GM19455 (cell line): ENCODE measurements around the gene PYDC1.
"Not testable (repeated sequence)": the region's sequence is repeated elsewhere in the genome, so short reads cannot be mapped to it uniquely, and the experiment has no call there.

Source experiments
- ATAC-seq: cut with Tn5 transposase; IDR thresholded peaks from one replicate; pipeline ENCODE4 v1.9.1; 2021; ENCODE audit not compliant: unreplicated experiment

Gene PYDC1

DNA sequence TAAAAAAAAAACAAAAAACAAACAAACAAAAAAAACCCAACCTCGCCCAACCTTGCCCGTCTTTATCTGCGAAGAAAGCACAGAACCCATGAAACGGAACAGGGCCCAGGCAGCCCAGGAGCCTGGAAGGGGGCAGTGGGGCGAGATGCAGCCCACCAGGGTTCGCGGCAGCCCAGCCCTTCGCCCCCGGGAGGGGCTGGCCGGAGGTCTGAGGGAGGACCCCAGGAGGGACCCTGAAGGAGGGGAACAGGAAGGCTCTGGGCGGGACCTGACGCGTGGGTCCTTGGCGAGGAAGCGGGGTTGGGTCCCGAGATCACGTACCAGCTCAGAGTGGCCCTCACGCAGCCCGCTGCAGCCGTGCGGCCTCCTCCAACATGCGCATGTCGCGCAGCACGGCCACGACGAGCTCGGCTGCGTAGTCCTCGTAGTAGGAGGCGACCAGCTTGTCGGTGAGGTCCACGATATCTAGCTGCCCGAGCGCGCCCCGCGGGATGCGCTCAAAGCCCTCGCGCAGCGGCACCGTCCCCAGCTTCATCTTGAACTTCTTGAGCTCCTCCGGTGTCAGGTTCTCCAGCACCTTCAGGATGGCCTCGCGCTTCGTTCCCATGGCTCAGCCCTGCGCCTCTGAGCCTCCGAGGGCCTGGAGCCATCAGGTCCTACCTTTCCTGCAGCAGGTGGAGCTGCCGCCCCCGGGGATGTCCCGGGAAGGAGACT lies at the start of gene PYDC1:
Gene PYDC1 (minus strand): TSS at position 714 of the 714 bp plus-strand sequence. CDS start 107 bp downstream, at position 607.
- no peak for ATAC-seq

- ATAC-seq, result peak; percentile 72
Measured at GRCh38 chr16:31265329-31266245, 48.7 kb upstream of the PYDC1 start.

GRCh38 chr16:31262084-31262483 lies 45.1 kb upstream of the PYDC1 start:
- ATAC-seq, result no peak

DNA sequence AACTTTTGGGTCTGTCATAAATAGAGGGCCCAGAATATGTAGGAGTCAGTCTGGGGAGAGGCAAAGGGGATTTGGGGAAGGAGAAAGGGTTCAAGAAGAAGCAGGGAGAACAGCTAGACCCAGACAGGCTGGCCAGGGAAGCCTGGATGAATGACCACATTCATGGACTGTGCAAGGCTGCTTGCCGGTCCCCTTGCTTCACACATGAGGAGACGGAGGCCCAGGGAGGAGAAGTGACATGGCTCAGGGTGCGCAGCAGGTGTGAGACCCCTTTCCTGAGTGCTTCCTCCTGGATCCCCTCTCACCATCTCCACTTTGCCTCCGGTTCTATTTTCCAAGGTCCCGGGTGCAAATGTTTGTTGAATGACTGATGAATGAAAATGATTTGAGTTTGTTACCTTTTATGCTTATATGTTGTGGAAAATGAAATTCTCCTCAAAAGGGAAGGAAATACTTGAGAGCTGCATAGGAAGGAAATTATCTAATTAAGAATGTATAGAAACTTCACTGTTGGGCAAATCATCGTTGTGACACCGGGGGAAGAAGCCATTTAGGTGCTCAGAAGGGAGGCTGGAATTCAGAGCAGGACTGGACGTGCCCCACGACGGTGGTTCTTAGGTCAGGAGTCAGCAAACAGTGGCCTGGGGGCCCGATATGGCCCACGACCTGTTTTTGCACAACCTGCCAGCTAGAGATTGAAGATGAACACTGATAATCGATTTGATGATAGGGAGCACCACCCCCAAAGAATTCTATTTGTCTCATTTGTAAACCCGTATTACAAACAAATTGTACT lies 43.4 kb upstream of the PYDC1 start:
- ATAC-seq, result no peak

GRCh38 chr16:31258366-31258765 lies 41.4 kb upstream of the PYDC1 start:
- no peak for ATAC-seq

DNA sequence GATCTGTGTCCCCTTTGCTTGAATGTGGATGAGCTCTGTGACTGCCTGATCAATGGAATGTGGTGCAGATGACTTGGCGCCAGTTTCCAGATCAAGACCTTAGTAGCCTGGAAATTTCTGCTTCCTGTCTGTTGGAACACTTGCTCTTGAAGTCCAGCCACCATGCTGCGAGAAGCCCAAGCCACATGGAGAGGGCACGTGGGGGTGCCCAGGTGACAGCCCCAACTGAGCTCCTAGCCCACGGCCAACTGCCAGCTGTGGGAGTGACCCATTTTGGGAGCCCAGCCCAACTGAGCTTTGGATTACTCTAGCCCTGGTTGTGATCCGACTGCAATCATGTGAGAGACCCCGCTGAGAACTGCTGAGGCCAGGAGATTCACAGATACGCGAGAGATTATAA lies 39.5 kb upstream of the PYDC1 start:
- ATAC-seq, result no peak

DNA sequence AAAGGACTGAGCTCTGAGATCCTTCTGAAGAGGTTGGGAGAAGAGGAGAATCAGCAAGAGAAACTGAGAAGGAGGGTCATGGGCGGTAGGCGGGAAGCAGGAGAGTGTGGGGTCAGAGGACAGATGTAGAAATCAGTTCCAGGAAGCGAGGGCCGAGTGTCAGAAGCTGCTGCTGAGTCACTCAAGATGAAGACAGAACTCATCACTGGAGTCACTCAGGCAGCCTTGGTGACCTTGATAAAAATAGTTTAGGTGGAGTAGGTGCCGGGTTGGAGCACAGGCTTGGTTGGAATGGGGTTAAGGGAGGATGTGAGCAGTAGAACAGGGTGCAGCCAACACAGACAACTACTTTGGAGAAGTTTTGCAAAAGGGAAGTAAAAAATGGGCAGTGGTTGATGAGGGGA lies 36.7 kb upstream of the PYDC1 start:
- ATAC-seq, result no peak

DNA sequence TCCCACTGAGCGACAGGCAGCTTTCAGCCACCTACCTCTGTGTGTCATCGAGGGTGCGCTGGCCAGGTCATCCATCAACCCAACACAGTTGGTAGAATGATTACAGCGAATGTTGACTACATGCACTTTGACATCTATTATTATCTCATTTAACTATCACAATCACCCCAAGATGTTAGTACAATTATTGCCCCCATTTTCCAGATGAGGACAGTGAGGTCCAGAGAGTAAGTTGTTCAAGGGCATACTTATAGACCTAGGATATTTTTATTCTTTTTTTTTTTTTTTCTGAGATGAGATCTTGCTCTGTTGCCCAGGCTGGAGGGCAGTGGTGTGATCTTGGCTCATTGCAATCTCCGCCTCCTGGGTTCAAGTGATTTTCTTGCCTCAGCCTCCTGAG lies 34.5 kb upstream of the PYDC1 start:
- no peak for ATAC-seq

- ATAC-seq, result no peak
Measured at GRCh38 chr16:31250782-31251384, 33.9 kb upstream of the PYDC1 start.

DNA sequence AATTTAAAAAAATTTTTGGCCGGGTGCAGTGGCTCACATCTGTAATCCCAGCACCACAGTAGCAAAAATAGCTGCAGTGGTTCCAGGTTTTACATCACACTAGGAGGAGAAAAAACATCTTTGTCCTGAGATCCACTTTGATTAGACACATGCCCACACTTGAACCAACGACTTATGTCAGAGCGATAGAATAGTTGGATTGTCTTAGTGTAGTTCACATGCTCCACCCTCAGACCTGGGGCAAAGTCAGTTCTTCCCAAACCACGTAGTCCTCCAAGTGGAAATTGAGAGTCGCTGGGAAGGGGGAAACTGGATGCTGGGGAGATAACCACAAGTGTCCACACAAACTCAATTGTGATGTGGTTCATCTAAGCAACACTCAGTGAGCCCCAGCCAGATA lies 31.4 kb upstream of the PYDC1 start:
- no peak for ATAC-seq

- no peak for ATAC-seq
Measured at GRCh38 chr16:31246296-31246695, 29.4 kb upstream of the PYDC1 start.

DNA sequence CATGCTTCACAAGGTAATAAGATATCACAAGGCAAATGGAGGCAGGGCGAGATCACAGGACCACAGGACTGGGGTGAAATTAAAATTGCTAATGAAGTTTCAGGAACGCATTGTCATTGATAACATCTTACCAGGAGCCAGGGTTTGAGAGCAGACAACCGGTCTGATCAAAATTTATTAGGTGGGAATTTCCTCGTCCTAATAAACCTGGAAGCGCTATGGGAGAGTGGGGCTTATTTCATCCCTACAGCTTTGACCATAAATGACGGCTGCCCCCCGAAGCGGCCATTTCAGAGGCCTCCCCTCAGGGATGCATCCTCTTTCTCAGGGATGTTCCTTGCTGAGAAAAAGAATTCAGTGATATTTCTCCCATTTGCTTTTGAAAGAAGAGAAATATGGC lies 28.7 kb upstream of the PYDC1 start:
- not testable (repeated sequence) for ATAC-seq

DNA sequence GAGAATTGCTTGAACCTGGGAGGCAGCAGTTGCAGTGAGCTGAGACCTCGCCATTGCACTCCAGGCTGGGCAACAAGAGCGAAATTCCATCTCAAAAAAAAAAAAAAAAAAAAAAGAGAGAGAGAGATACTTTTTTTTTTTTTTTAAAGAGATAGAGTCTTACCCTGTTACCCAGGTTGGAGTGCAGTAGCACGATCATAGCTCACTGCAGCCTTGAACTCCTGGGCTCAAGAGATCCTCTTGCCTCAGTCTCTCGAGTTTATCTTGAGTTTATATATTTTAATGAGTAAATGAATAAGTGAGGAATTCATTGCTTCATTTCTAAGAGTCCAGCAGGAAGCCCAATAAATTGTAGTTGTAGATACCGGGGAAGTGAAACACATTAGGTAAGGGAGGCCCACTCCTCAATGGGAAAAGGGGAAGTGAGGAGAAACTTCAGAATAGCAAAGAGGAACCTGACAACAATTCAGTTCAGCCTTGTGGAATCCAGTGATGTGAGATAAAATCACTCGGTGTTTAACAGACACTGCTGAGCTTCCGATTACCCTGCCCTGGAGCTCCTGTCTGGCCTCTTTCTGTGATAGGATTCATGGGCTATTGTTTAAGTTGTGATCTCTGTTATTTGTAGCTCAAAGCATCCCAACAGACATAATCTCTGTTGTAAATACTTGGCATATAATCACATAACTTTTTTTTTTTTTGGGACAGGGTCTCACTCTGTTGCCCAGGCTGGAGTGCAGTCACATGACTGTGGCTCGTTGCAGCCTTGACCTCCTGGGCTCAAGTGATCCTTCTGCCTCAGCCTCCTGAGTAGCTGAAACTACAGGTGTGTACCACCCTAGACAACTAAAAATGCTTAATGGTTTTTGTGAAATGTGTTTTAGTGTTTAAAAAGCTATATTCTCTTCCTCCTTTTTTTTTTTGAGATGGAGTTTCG lies 27.1 kb upstream of the PYDC1 start:
- no peak for ATAC-seq

- no peak for ATAC-seq
Measured at GRCh38 chr16:31242206-31242605, 25.3 kb upstream of the PYDC1 start.

- ATAC-seq, result no peak
Measured at GRCh38 chr16:31238041-31238440, 21.1 kb upstream of the PYDC1 start.

- no peak for ATAC-seq
Measured at GRCh38 chr16:31229501-31229900, 12.6 kb upstream of the PYDC1 start.

DNA sequence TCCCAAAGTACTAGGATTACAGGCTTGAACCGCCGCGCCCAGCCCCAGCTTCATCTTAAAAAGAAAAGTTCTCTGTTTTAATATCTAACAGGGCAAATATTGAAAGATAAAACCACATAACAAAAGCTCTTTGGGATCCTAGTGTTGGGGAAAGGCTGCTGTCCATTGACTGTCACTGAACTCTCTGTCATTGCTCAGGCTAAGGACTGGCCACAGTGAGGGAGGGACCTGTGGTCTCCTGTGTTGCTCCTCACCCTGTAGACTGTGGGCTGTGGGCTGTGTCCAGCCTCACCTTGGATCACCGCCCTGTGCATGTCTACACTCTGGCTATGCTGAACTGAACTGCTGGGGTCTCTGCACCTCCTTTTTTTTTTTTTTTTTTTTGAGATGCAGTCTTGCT lies 11.3 kb upstream of the PYDC1 start:
- ATAC-seq, result no peak

- ATAC-seq, result no peak
Measured at GRCh38 chr16:31225193-31225592, 8.3 kb upstream of the PYDC1 start.

DNA sequence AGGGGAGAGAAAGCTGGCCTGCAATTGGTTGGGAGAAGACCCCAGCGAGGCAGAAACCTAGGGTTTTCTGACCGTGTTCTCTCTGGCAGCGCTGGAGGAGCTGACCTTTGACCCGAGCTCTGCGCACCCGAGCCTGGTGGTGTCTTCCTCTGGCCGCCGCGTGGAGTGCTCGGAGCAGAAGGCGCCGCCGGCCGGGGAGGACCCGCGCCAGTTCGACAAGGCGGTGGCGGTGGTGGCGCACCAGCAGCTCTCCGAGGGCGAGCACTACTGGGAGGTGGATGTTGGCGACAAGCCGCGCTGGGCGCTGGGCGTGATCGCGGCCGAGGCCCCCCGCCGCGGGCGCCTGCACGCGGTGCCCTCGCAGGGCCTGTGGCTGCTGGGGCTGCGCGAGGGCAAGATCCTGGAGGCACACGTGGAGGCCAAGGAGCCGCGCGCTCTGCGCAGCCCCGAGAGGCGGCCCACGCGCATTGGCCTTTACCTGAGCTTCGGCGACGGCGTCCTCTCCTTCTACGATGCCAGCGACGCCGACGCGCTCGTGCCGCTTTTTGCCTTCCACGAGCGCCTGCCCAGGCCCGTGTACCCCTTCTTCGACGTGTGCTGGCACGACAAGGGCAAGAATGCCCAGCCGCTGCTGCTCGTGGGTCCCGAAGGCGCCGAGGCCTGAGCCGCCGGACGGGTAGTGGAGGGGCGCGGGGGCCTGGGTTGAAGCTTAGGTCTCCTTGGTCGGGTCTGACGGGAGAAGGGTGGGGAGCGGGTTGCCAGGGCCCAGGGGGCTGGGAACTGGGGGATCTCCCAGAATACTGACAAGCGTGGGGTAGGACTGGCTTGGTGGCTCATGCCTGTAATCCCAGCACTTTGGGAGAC lies 7.4 kb upstream of the PYDC1 start:
- ATAC-seq, result no peak
